Omental fat pad (tissue), 4 donors: ENCODE results near the gene RPL19. TPM values are rescaled to one million over a fixed set of nuclear protein-coding genes. Genes with fewer than 3 reads are reported as not detected.
"Not testable (repeated sequence)": the region's sequence is repeated elsewhere in the genome, so short reads cannot be mapped to it uniquely, and the experiment has no call there.

Source experiments
- ATAC-seq: fragments of 150-250 bp; one replicate; pipeline ENCODE4 v1.9.1; 2016; ENCODE audit warnings: mild to moderate bottlenecking, moderate library complexity; ENCODE audit not compliant: low FRiP score
- DNase-seq: peaks from one replicate; pipeline ENCODE4 v3.0.0-alpha.2; 2019; ENCODE audit warnings: low spot score
- total RNA-seq, 4 donors: library from RNA; depleted of rRNA; stranded (reverse); fragments of >200 nt; gene quantifications; one replicate each; pipeline ENCODE4 v1.1.0, GENCODE V29; 2016
- TF ChIP-seq, protein P1 (sequence below), 3 donors: fragments of 450-650 bp; IDR thresholded peaks; one replicate each; pipeline ENCODE4 v1.5.1; 2016 to 2017; ENCODE audit warnings: antibody characterized with exemption in 3 of 3, mild to moderate bottlenecking in 3 of 3, moderate library complexity in 2 of 3

RPL19 gene
- total RNA-seq, 4 donors from 2014 or later = 2,414 to 2,833 (median 2,579) TPM

DNA sequence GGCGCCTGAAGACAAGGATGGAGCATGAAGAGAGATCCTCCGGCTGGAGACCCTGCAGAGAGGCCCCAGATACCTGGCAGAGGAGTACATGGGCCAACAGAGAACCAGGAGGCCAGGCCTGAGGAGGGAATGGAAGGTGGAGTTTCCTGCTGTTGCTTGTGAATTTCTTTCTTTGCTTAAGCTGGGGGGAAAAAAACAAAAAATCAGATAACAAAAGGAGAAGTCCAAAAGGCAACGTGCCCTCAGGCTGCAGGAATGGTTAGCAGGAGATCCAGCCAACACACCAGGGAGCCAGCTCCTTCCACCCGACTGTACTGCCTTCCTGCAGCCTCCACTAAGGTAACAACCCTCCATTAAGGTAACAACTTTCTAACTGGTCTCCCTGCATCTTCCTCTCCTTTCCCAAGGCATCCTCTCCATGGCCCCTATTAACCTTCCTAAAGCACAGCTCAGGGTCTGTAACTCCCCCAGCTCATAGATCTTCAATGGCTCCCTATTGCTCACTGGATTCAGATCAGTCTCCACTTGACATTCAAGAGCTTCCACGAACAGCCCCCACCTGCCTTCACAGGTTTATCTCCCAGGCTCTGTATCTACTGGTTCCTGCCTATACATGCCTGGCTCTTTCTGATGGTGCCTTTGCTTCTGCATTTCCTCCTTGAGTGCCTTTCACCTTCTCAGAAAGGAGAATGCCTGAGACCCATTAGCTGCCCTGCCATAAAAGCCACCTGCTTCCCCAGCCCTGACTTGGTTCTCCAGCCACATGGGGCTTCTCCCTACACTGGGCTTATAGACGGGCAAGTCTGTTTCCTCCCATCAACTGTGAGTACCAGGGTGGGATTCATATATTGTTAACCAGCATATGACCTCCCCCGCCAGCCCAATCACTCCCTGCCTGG, 33.4 kb upstream of the RPL19 start:
- TF ChIP-seq, protein P1, sequence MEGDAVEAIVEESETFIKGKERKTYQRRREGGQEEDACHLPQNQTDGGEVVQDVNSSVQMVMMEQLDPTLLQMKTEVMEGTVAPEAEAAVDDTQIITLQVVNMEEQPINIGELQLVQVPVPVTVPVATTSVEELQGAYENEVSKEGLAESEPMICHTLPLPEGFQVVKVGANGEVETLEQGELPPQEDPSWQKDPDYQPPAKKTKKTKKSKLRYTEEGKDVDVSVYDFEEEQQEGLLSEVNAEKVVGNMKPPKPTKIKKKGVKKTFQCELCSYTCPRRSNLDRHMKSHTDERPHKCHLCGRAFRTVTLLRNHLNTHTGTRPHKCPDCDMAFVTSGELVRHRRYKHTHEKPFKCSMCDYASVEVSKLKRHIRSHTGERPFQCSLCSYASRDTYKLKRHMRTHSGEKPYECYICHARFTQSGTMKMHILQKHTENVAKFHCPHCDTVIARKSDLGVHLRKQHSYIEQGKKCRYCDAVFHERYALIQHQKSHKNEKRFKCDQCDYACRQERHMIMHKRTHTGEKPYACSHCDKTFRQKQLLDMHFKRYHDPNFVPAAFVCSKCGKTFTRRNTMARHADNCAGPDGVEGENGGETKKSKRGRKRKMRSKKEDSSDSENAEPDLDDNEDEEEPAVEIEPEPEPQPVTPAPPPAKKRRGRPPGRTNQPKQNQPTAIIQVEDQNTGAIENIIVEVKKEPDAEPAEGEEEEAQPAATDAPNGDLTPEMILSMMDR (IDR thresholded peaks at IDR 0.05) = no peak

DNA sequence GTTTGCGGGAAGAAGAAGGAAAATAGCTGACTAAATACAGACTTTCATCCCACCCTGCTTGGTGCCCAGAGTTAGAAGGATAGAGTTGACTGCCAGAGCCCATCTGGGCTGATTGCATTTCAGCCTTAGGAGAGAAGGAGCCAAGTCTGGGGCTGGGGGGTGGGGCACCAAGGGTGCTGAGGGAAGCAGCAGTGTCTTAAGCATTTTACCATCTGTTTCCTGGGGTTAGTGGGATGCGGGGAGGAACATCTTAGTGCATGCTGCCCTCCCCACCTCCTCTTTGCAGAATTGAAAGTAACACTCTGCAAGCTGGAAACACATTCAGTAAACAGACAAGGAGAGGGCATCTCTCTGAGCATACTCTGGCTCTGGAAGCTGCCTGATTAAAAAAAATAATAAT, 32.6 kb upstream of the RPL19 start:
- TF ChIP-seq, protein P1 (IDR thresholded peaks at IDR 0.05) = no peak
- DNase-seq = no peak
- ATAC-seq = no peak

More for the DNA sequence above, 33.4 kb upstream of the RPL19 start:
- no peak for ATAC-seq
- DNase-seq = no peak

DNA sequence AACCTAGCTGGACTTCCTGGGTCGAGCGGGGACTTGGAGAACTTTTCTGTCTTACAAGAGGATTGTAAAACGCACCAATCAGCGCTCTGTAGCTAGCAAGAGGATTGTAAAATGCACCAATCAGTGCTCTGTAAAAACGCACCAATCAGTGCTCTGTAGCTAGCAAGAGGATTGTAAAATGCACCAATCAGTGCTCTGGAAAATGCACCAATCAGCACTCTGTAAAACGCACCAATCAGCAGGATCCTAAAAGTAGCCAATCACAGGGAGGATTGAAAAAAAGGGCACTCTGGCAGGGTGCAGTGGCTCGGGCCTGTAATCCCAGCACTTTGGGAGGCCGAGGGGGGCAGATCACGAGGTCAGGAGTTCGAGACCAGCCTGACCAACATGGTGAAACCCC, 31.6 kb upstream of the RPL19 start:
- not testable (repeated sequence) for ATAC-seq, DNase-seq

DNA sequence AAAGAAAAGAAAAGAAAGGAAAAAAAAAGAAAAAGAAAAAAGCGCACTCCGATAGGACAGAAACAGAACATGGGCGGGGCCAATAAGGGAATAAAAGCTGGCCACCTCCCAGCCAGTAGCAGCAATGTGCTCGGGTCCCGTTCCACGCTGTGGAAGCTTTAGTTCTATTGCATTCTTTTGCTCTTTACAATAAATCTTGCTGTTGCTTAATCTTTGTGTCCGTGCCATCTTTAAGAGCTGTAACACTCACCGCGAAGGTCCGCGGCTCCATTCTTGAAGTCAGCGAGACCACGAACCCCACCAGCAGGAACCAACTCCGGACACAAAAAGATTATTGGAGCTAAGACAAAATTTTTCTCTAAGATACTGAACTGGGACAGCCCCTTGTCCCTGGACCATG, 31.0 kb upstream of the RPL19 start:
- TF ChIP-seq, protein P1 (IDR thresholded peaks at IDR 0.05) = no peak
- ATAC-seq (no peak), DNase-seq (no peak)

DNA sequence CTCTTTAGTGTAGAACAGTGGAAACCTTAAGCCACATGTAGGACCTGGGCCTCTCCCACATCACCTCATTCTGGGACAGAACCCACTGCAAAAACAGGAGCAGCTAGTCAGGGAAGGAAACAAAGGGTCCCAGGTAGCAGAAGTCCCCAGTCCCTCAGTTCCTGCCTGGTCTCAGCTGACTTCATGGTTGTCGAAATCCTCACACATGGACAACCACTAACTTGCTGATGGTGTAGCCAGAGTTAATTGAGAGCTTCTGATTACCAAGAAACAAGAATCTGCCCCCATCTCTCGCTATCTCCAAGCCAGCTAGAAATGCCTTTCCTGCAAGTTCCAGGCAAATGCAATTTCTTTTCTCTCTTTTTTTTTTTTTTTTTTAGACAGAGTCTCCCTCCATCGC, 30.6 kb upstream of the RPL19 start:
- TF ChIP-seq, protein P1 (IDR thresholded peaks at IDR 0.05) = no peak
- no peak for ATAC-seq
- no peak for DNase-seq

DNA sequence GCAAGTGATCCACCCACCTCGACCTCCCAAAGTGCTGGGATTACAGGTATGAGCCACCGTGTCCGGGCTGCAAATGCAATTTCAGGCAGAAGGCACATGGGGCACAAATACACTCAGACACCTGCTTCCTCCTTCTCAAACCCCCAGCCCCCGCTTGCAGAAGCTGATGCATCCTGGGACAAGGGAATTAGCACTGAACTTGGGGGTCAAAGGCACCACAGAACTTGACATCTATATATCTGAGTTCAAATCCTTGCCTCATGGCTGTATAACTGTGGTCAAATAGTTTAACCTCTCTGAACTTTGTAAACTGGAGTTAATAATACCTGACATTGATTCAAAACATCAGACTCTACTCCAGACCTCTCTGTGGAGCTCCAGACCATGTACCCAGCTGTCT, 30.0 kb upstream of the RPL19 start:
- TF ChIP-seq, protein P1 (IDR thresholded peaks at IDR 0.05) = no peak
- DNase-seq (no peak), ATAC-seq (no peak)

DNA sequence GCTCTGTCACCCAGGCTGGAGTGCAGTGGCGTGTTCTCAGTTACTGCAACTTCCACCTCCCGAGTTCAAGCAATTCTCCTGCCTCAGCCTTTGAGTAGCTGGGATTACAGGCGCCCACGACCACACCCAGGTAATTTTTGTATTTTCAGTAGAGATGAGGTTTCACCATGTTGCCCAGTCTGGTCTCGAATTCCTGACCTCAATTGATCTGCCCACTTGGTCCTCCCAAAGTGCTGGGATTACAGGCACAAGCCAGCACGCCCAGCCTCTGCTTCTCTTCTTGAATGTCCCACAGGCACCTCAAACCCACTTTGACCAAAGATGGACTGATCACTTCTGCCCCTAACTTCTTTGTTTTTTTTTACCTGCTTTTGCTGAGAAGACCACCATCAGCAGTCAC, 29.5 kb upstream of the RPL19 start:
- TF ChIP-seq, protein P1 (IDR thresholded peaks at IDR 0.05) = no peak
- DNase-seq (no peak), ATAC-seq (no peak)
